T-helper 17 cell (primary cell): ENCODE results near the gene CHI3L1. TPM values are rescaled to one million over a fixed set of nuclear protein-coding genes. Genes with fewer than 3 reads are reported as not detected.
"Not testable (repeated sequence)": the region's sequence is repeated elsewhere in the genome, so short reads cannot be mapped to it uniquely, and the experiment has no call there.

Source experiments
- ATAC-seq: fragments of 150-1000 bp; cut with Tn5 transposase; 2 replicates; pipeline ENCODE4 v1.10.0; 2021; ENCODE audit warnings: mild to moderate bottlenecking, moderate library complexity
- DNase-seq, 3 donors: peaks; one replicate each; pipeline versions ENCODE4 v3.0.0 to v3.0.0-alpha.2; 2020 to 2021
- H3K9me3 ChIP-seq: one replicate; pipeline ENCODE4 v1.7.0; 2013; ENCODE audit warnings: low read length, mild to moderate bottlenecking; ENCODE audit not compliant: control insufficient read depth, poor library complexity, severe bottlenecking
- H3K27ac Mint-ChIP-seq: one replicate; pipeline ENCODE4 v1.8.0; 2022; ENCODE audit warnings: mild to moderate bottlenecking, moderate library complexity, mixed read lengths
- H3K27me3 Mint-ChIP-seq: one replicate; pipeline ENCODE4 v1.8.0; 2022; ENCODE audit warnings: mixed read lengths
- H3K36me3 Mint-ChIP-seq: one replicate; pipeline ENCODE4 v1.8.0; 2022; ENCODE audit warnings: low read depth, mixed read lengths
- H3K4me1 Mint-ChIP-seq: one replicate; pipeline ENCODE4 v1.8.0; 2022; ENCODE audit warnings: mild to moderate bottlenecking, mixed read lengths
- H3K4me3 Mint-ChIP-seq: one replicate; pipeline ENCODE4 v1.8.0; 2022; ENCODE audit warnings: mild to moderate bottlenecking, moderate library complexity, mixed read lengths
- total RNA-seq, 4 donors: library from RNA in 2 of 4; stranded (reverse) in 2 of 4; gene quantifications; one replicate each; pipeline ENCODE4 v1.2.3 and lab custom pipeline; 2022 to 2026

Gene CHI3L1
- total RNA-seq: not detected
- total RNA-seq (lab: John Stamatoyannopoulos, UW): 0 to 2.4 reads per million in 2 donors

DNA sequence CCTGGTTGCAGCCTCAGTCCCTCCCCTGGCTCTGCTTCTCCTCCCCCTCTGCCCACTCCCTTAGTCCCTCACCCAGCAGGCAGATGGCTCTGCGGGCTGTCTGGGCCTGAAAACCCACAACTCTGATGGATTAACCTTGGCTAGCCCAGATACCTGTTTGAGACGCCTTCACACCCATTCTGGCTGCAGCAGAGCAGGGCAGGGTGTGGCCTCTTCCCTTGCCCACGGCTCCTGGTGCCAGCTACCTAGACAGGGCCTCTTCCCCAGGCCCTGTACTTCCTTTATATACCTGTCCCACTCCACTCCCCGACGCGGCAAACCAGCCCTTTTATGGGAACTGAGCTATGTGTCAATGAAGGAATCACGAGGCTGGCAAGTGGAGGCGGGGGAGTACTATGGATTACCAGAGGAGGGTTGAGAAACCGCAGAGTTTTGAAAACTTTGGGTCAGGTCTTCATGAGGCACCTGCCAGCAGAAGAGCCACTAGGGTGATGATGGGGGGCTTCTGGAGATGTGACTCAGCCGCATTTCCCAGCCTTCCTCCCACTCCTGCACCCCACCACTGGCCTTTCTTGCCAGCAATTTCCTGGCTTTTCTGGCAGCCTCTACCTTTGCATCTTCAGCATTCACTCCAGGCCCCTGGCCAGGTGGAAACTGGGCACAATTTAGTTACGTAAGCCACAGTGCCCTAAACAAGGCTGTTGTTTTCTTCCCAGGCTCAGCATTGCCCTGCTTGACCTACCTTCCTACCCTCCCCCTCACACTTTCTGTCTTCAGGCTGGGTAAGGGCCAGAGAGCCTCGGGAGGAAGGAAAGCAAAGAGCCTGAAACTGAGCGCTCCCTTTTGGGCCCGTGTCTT lies at the start of gene CHI3L1:
Gene CHI3L1, minus strand, starts transcription at position 259 of the 858 bp plus-strand sequence. Its CDS starts 81 bp downstream, at position 178.
- Mint-ChIP-seq H3K36me3 (peaks cover 2% of the 10 kb centered on the region), H3K27me3 (peaks cover 42% of the 10 kb centered on the region), H3K4me1 (peaks cover 4% of the 10 kb centered on the region), H3K4me3 (no peak within 1 kb of the TSS), H3K27ac (no peak within 1 kb of the TSS)
- no peaks in the 10 kb centered on the region for H3K9me3 ChIP-seq
- ATAC-seq: no peak
- no peak for DNase-seq

DNA sequence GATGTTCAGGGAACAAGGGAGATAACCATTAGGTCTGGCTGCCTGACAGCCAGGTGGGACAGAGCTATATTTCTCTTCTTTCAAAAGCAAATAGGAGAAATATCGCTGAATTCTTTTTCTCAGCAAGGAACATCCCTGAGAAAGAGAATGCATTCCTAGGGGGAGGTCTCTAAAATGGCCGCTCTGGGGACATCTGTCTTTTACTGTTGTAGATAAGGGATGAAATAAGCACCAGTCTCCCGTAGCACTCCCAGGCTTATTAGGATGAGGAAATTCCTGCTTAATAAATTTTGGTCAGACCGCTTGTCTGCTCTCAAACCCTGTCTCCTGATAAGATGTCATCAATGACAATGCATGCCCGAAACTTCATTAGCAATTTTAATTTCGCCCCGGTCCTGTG lies 48.4 kb upstream of the CHI3L1 start:
- not testable (repeated sequence) for H3K36me3 Mint-ChIP-seq, H3K9me3 ChIP-seq, H3K27ac Mint-ChIP-seq, ATAC-seq, H3K4me1 Mint-ChIP-seq, DNase-seq, H3K4me3 Mint-ChIP-seq
- H3K27me3 Mint-ChIP-seq: peaks cover 14% of the 10 kb centered on the region

DNA sequence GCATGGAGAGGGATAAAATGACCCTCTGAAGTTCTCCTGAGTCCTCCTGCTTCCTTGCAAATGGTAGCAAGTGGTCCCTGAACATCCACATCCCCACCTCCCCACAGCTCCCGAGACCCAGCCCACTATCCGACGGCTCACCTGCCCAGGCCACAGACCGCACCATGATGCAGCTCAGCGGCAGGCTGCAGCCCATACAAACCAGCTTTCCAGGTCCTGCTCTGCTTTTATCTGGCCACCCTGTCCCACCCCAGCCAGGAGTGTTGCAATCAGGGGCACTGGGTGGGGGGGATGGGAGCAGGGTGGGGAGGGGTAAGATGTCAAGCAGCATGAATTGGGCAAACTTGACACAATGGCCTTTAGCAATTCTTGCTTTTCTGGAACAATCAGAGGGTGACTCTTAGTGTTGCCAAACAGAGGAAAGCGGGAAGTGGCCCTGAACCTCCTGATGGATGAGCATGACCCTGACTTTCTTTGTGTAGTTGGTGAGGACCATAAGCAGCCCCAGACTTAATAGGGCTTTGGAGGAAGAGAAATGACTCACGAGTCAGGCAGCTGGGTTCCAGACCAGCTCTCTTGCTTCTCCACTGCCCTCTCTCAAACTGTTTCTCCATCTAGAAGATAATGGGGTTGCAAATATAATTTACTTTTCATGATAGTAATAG lies 43.1 kb upstream of the CHI3L1 start, which contains the start of gene CHIT1:
Gene CHIT1, minus strand, starts transcription at position 203 of the 665 bp plus-strand sequence. Its CDS starts 37 bp downstream, at position 166.
- H3K27me3 Mint-ChIP-seq: peaks cover 40% of the 10 kb centered on the region

GRCh38 chr1:203228670-203229069 lies 42.2 kb upstream of the CHI3L1 start:
- peaks cover 40% of the 10 kb centered on the region for H3K27me3 Mint-ChIP-seq
- ATAC-seq (no peak), DNase-seq (no peak)
- no peak overlapping the region for H3K27ac Mint-ChIP-seq
- H3K4me3 Mint-ChIP-seq: no peak overlapping the region
- no peaks in the 10 kb centered on the region for H3K4me1 Mint-ChIP-seq
- H3K36me3 Mint-ChIP-seq: peaks cover 2% of the 10 kb centered on the region
- H3K9me3 ChIP-seq: no peaks in the 10 kb centered on the region

More for the DNA sequence above, 43.1 kb upstream of the CHI3L1 start, which contains the start of gene CHIT1:
- H3K9me3 ChIP-seq: no peaks in the 10 kb centered on the region
- peaks cover 2% of the 10 kb centered on the region for H3K36me3 Mint-ChIP-seq
- DNase-seq (no peak), ATAC-seq (no peak)
- H3K4me3 Mint-ChIP-seq: no peak within 1 kb of the TSS
- no peaks in the 10 kb centered on the region for H3K4me1 Mint-ChIP-seq
- no peak within 1 kb of the TSS for H3K27ac Mint-ChIP-seq

- H3K4me1 Mint-ChIP-seq: no peaks in the 10 kb centered on the region
- peaks cover 2% of the 10 kb centered on the region for H3K36me3 Mint-ChIP-seq
- no peak overlapping the region for H3K27ac Mint-ChIP-seq
- H3K9me3 ChIP-seq: no peaks in the 10 kb centered on the region
- peaks cover 39% of the 10 kb centered on the region for H3K27me3 Mint-ChIP-seq
- DNase-seq: no peak
- ATAC-seq: no peak
- H3K4me3 Mint-ChIP-seq: no peak overlapping the region
These were observed 41.0 kb upstream of the CHI3L1 start for GRCh38 chr1:203227371-203228083.

- Mint-ChIP-seq H3K27ac (no peak overlapping the region), H3K27me3 (peaks cover 32% of the 10 kb centered on the region), H3K36me3 (peaks cover 2% of the 10 kb centered on the region), H3K4me1 (no peaks in the 10 kb centered on the region), H3K4me3 (no peak overlapping the region)
- ATAC-seq (no peak), DNase-seq (no peak)
- H3K9me3 ChIP-seq: no peaks in the 10 kb centered on the region
These were observed 38.6 kb upstream of the CHI3L1 start for GRCh38 chr1:203225071-203225470.

DNA sequence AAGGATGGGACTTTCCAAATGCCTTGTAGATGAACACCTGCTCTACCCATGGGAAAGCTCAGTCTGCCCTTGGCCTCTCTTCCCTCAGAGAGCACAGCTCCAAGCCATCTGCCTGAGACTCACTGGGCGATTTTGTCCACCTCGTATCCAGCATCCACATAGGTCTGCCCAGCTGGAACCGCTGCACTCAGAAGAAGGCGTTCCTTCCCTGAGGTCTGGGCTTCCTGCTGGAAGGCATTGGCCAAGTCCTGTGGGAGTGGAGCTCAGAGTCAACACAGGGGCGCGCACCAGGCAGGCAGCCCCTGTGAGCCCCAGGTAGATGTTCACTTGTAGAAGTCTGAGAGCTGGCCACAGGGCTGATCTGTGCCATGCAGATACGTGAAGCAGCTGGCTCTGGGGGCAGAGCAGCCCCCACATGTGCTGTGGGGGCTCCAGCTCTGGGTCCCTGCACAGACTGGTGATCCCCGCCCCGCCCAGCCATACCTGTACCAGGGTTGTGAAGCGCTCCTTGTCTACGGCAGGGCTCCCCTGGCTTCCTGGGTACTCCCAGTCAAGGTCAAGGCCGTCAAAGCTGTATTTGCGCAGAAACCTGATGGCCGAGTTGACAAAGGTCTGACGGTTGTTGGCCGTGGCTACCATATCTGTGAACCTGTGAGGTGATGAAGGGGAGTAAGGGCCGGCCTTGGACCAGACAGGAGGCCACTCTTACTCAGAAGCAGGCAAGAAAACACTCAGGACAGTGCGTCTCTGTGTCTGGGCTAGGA lies 36.7 kb upstream of the CHI3L1 start:
- H3K9me3 ChIP-seq: no peaks in the 10 kb centered on the region
- no peak for ATAC-seq
- Mint-ChIP-seq H3K4me3 (no peak overlapping the region), H3K4me1 (no peaks in the 10 kb centered on the region), H3K27me3 (peaks cover 34% of the 10 kb centered on the region), H3K36me3 (peaks cover 4% of the 10 kb centered on the region), H3K27ac (no peak overlapping the region)
- no peak for DNase-seq

GRCh38 chr1:203219934-203220333 lies 33.4 kb upstream of the CHI3L1 start:
- DNase-seq (no peak), ATAC-seq (no peak)
- H3K9me3 ChIP-seq: no peaks in the 10 kb centered on the region
- Mint-ChIP-seq H3K27ac (no peak overlapping the region), H3K36me3 (peaks cover 2% of the 10 kb centered on the region), H3K4me3 (no peak overlapping the region), H3K27me3 (peaks cover 25% of the 10 kb centered on the region), H3K4me1 (peaks cover 8% of the 10 kb centered on the region)

GRCh38 chr1:203219171-203219570 lies 32.7 kb upstream of the CHI3L1 start:
- no peaks in the 10 kb centered on the region for H3K9me3 ChIP-seq
- Mint-ChIP-seq H3K27me3 (peaks cover 22% of the 10 kb centered on the region), H3K27ac (no peak overlapping the region), H3K36me3 (peaks cover 2% of the 10 kb centered on the region), H3K4me1 (peaks cover 8% of the 10 kb centered on the region), H3K4me3 (no peak overlapping the region)
- ATAC-seq (no peak), DNase-seq (no peak)

DNA sequence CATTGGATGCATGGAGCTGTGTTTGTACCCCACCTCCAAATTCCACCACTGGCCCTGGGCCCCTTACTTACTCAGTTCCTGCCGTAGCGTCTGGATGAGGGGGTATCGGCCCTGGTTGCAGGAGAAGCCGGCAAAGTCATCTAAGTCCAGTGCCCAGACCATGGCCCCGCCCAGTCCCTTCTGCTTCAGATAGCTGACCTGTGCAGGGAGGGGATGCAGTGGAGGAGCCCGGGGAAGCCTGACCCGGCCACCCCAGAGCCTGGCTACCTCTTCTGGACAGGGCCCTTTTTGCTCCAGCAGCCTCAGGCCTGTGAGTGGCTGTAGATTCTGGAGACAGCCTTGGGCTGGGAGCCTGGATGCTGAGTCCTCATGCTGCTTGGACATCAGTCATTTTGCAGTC lies 31.2 kb upstream of the CHI3L1 start:
- H3K9me3 ChIP-seq: no peaks in the 10 kb centered on the region
- H3K4me3 Mint-ChIP-seq: no peak overlapping the region
- ATAC-seq (no peak), DNase-seq (no peak)
- no peak overlapping the region for H3K27ac Mint-ChIP-seq
- H3K36me3 Mint-ChIP-seq: peaks cover 2% of the 10 kb centered on the region
- H3K27me3 Mint-ChIP-seq: peaks cover 29% of the 10 kb centered on the region
- peaks cover 8% of the 10 kb centered on the region for H3K4me1 Mint-ChIP-seq

GRCh38 chr1:203217139-203217655 lies 30.7 kb upstream of the CHI3L1 start:
- Mint-ChIP-seq H3K4me3 (no peak overlapping the region), H3K27me3 (peaks cover 29% of the 10 kb centered on the region), H3K27ac (no peak overlapping the region), H3K4me1 (peaks cover 8% of the 10 kb centered on the region), H3K36me3 (peaks cover 2% of the 10 kb centered on the region)
- no peaks in the 10 kb centered on the region for H3K9me3 ChIP-seq
- DNase-seq: no peak
- ATAC-seq: no peak
